CD4-positive, alpha-beta T cell (primary cell): Measurements from ENCODE around the gene ZNF775. TPM values are rescaled to one million over a fixed set of nuclear protein-coding genes. Genes with fewer than 3 reads are reported as not detected.

Source experiments
- ATAC-seq: fragments of 200-7000 bp; cut with Tn5 transposase; one replicate; pipeline ENCODE4 v1.10.0; 2022; ENCODE audit warnings: mild to moderate bottlenecking; ENCODE audit not compliant: poor library complexity
- CTCF ChIA-PET: fragments of 350-600 bp; sonication (Branson Sonifier 250); formaldehyde crosslinking; loops from one replicate; lab custom pipeline; 2021; ENCODE audit warnings: antibody characterized with exemption, inconsistent platforms; lab: Charles Lee
- POLR2A ChIA-PET: fragments of 350-600 bp; sonication (Branson Sonifier 250); formaldehyde crosslinking; loops from one replicate; lab custom pipeline; 2021; ENCODE audit warnings: antibody characterized with exemption, inconsistent platforms; lab: Charles Lee
- DNase-seq, 14 experiments: peaks; one replicate each; pipeline ENCODE4 v3.0.0-alpha.2; 2013 to 2020; ENCODE audit warnings: mixed read lengths in 2 of 14
- H3K27ac ChIP-seq, 2 donors: one replicate each; pipeline versions ENCODE4 v1.5.1 to v1.7.0; 2013; ENCODE audit warnings: low read length in 2 of 2, low read depth in 1 of 2, mild to moderate bottlenecking in 1 of 2
- H3K27me3 ChIP-seq, 2 experiments: 1 replicate in 1 of 2; 2 replicates in 1 of 2; pipeline versions ENCODE4 v1.6.1 to v1.7.0; 2013; ENCODE audit warnings: low read length in 2 of 2, control low read depth in 1 of 2, mild to moderate bottlenecking in 1 of 2, moderate library complexity in 1 of 2; ENCODE audit not compliant: insufficient read depth in 2 of 2, control insufficient read depth in 1 of 2
- H3K36me3 ChIP-seq: one replicate; pipeline ENCODE4 v1.6.1; 2013; ENCODE audit warnings: low read length, control low read depth; ENCODE audit not compliant: insufficient read depth
- H3K4me1 ChIP-seq: one replicate; pipeline ENCODE4 v1.6.1; 2013; ENCODE audit warnings: low read length, control low read depth; ENCODE audit not compliant: insufficient read depth
- H3K4me3 ChIP-seq: one replicate; pipeline ENCODE4 v1.5.1; 2013; ENCODE audit warnings: mild to moderate bottlenecking, low read length, moderate library complexity
- H3K9me3 ChIP-seq, 2 experiments: 1 replicate in 1 of 2; 2 replicates in 1 of 2; pipeline versions ENCODE4 v1.6.1 to v1.7.0; 2013; ENCODE audit warnings: low read length in 2 of 2, mild to moderate bottlenecking in 2 of 2, control low read depth in 1 of 2, moderate library complexity in 1 of 2; ENCODE audit not compliant: control insufficient read depth in 1 of 2, insufficient read depth in 1 of 2
- H3K27ac Mint-ChIP-seq: one replicate; pipeline ENCODE4 v1.8.0; 2020; ENCODE audit warnings: mixed read lengths
- H3K27me3 Mint-ChIP-seq: one replicate; pipeline ENCODE4 v1.8.0; 2021; ENCODE audit warnings: mixed read lengths
- H3K36me3 Mint-ChIP-seq: one replicate; pipeline ENCODE4 v1.8.0; 2021; ENCODE audit warnings: low read depth, mixed read lengths
- H3K4me1 Mint-ChIP-seq: one replicate; pipeline ENCODE4 v1.8.0; 2021; ENCODE audit warnings: low read depth, mixed read lengths
- H3K4me3 Mint-ChIP-seq: one replicate; pipeline ENCODE4 v1.8.0; 2020; ENCODE audit warnings: mild to moderate bottlenecking, mixed read lengths
- H3K9me3 Mint-ChIP-seq: one replicate; pipeline ENCODE4 v1.8.0; 2020; ENCODE audit warnings: mixed read lengths
- intact Hi-C, 2 experiments: fragments of 100-400 bp; cut with DNase I in 1 of 2; cut with micrococcal nuclease in 1 of 2; formaldehyde crosslinking; loops; one replicate each; pipeline versions ENCODE4 v1.15.1 to v1.9.0; 2023 to 2025; cut with DNase I, micrococcal nuclease
- total RNA-seq, 174 experiments: library from RNA in 2 of 174; stranded (reverse) in 2 of 174; gene quantifications; one replicate each; pipeline ENCODE4 v1.2.3 and lab custom pipeline; 2021 to 2026
- TF ChIP-seq, protein P1 (sequence below): fragments of 200-600 bp; IDR thresholded peaks from one replicate; pipeline ENCODE4 v1.8.0; 2022; ENCODE audit warnings: antibody characterized with exemption, mild to moderate bottlenecking

Gene ZNF775
- total RNA-seq, 2 experiments from 2014 or later: 0.38 to 0.45 TPM

DNA sequence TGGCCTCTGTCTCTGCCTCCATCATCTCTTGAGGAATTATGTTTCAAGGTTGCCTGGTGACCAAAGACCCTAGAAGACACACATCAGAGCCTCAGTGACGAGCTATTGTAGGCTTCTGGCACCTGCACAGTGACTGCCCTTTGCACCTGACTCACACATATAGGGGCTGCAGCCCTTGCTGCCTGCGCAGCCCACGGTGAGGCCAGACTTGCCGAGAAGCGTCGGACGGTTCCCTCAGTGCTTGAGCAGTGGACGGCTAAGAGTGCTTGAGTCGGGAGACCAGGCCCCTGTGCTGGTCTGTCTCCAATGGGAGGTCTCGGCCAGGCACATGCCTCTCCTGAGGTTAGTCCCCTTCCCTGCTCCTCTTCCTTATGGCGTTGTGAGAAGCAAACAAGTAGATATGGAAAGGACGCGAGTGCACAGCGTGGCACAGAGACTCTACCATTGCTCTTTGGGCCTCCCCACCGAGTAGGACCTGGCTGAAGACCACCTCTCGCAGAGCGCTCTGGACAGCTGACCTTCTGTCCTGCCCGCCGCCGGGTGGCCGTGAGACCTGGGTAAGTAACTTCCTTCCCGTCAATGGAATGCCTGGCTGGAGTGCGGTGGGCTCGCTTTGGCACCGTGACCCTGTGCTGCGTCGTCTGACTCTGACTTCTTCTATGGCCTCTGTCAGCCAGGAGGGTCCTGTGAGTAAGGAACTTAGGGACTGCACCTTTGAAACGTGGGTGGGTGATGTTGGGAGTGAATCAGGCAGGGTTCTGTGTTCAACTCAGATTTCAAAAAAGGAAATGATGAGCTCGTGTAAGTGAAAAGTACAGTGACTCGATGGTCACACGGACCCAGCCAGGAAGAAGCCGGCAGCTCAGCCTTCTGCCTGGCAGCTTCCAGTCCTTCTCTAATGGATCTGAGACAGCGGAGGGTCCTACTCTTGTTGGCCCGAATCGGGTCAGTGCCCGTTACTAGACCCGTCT, 33.7 kb downstream of the ZNF775 start:
- Mint-ChIP-seq H3K9me3 (no peaks in the 10 kb centered on the region), H3K27ac (no peak overlapping the region), H3K36me3 (peaks cover 35% of the 10 kb centered on the region), H3K4me3 (no peak overlapping the region), H3K27me3 (no peaks in the 10 kb centered on the region), H3K4me1 (peaks cover 4% of the 10 kb centered on the region)
- H3K9me3 ChIP-seq: no peaks in the 10 kb centered on the region
- POLR2A ChIA-PET: no interaction called here
- DNase-seq (no peak), ATAC-seq (no peak)
- TF ChIP-seq, protein P1, sequence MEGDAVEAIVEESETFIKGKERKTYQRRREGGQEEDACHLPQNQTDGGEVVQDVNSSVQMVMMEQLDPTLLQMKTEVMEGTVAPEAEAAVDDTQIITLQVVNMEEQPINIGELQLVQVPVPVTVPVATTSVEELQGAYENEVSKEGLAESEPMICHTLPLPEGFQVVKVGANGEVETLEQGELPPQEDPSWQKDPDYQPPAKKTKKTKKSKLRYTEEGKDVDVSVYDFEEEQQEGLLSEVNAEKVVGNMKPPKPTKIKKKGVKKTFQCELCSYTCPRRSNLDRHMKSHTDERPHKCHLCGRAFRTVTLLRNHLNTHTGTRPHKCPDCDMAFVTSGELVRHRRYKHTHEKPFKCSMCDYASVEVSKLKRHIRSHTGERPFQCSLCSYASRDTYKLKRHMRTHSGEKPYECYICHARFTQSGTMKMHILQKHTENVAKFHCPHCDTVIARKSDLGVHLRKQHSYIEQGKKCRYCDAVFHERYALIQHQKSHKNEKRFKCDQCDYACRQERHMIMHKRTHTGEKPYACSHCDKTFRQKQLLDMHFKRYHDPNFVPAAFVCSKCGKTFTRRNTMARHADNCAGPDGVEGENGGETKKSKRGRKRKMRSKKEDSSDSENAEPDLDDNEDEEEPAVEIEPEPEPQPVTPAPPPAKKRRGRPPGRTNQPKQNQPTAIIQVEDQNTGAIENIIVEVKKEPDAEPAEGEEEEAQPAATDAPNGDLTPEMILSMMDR: no peak
- peaks cover 3% of the 10 kb centered on the region for H3K4me1 ChIP-seq
- intact Hi-C loops: loop anchor here in 1 of 2 experiments (5.0 kb wide), 1 partner anchor 876 kb away; no protein-coding TSS in a partner anchor
- no peaks in the 10 kb centered on the region for H3K27me3 ChIP-seq
- no peak overlapping the region for H3K4me3 ChIP-seq
- H3K27ac ChIP-seq: no peak overlapping the region
- H3K36me3 ChIP-seq: peaks cover 27% of the 10 kb centered on the region
- CTCF ChIA-PET: interaction anchor here (1.0 kb wide), 1 partner anchor 38 kb away, joined by 3 read pairs; no protein-coding TSS in a partner anchor

DNA sequence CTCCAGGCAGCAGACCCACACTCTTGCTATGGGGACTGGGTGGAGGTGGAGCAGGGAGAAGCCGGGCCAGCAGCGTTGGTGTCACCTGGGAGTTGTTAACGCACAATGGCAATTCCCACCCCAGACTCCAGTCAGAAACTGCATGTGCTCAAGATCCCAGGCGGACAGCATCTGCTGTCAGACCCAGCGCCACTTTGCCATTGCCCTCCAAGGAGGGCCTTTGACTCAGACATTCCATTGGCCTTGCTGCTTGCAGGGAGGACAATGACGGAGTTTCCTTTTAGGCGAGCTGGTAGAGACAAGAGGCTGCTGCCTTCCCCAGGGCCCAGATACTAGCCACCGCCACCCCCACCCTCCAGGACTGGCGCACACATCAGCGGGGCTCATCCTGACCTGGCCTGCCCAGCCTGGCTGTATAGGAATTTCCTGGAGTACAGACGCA, 34.5 kb downstream of the ZNF775 start:
- TF ChIP-seq, protein P1: no peak
- Mint-ChIP-seq H3K36me3 (peaks cover 31% of the 10 kb centered on the region), H3K27ac (no peak overlapping the region), H3K27me3 (no peaks in the 10 kb centered on the region), H3K4me3 (no peak overlapping the region), H3K9me3 (no peaks in the 10 kb centered on the region), H3K4me1 (peaks cover 3% of the 10 kb centered on the region)
- ATAC-seq (no peak), DNase-seq (no peak)
- Histone ChIP-seq H3K27ac (no peak overlapping the region), H3K36me3 (peaks cover 25% of the 10 kb centered on the region), H3K4me1 (peaks cover 3% of the 10 kb centered on the region), H3K9me3 (no peaks in the 10 kb centered on the region), H3K27me3 (no peaks in the 10 kb centered on the region), H3K4me3 (no peak overlapping the region)
- intact Hi-C loops: loop anchor here in 1 of 2 experiments (5.0 kb wide), 1 partner anchor 876 kb away; no protein-coding TSS in a partner anchor
- CTCF ChIA-PET: no interaction called here
- POLR2A ChIA-PET: no interaction called here

DNA sequence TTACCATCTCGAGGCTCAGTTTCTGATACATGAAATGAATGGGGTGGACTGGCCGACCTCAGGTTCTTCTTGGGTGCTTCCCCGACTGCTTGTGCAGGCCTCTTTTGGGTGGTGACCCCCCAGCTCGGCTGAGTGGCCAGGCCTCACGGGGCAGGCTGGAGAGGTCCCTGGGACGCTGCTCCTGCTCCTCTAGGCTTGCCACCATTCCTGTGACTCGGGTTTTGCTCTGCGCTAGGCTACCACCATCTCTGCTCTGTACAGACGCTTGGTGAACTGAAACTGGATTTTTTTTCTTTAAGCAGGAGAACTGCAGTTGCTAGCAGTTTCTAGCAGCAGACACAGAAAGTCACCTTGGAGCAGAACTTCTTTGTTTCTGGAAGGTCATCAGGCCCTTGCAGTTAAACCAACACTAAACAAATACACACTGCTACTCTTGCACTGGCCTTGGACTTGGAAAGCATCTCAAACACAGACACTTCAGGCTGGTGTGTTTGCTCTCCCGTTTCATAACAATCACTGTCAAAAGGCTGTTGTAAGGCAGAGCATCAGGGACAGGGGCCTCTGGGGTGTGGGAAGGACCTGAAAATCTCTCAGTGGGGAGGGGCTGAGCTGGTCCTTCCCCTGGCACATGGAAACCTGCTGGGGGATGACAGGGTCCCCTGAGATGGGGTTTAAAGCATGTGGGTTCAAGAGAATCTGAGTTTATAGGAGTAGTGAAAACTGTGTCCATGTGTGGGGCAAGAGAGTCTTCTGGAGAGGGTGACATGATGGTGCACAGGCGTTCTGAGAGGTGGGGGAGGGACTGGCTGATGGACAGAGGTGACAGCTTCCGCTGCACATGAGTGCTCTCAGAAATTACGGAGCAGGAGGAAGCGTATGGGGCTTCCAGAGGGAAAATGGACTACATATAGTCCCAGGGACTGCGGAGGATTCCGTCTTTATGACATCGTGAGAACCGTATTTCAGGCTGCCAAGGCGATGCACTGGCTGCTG, 36.3 kb downstream of the ZNF775 start:
- no peak overlapping the region for H3K4me3 ChIP-seq
- TF ChIP-seq, protein P1: no peak
- Mint-ChIP-seq H3K27ac (no peak overlapping the region), H3K4me1 (no peaks in the 10 kb centered on the region), H3K9me3 (no peaks in the 10 kb centered on the region), H3K4me3 (no peak overlapping the region), H3K27me3 (no peaks in the 10 kb centered on the region), H3K36me3 (peaks cover 18% of the 10 kb centered on the region)
- H3K27me3 ChIP-seq: no peaks in the 10 kb centered on the region
- peaks cover 11% of the 10 kb centered on the region for H3K36me3 ChIP-seq
- ATAC-seq (no peak), DNase-seq (no peak)
- peaks cover 3% of the 10 kb centered on the region for H3K4me1 ChIP-seq
- intact Hi-C loops: no loop called here
- H3K9me3 ChIP-seq: no peaks in the 10 kb centered on the region
- POLR2A ChIA-PET: no interaction called here
- H3K27ac ChIP-seq: no peak overlapping the region
- CTCF ChIA-PET: no interaction called here
